GM19395 (cell line): ENCODE data around the gene CAB39.

Experiments used
- ATAC-seq: cut with Tn5 transposase; IDR thresholded peaks from one replicate; pipeline ENCODE4 v1.9.1; 2021; ENCODE audit warnings: mild to moderate bottlenecking, moderate library complexity; ENCODE audit not compliant: unreplicated experiment

The CAB39 gene

GRCh38 chr2:230779126-230779525 is 66.5 kb downstream of the CAB39 start:
- peak; percentile 50 for ATAC-seq

- ATAC-seq, result no peak
Observed at GRCh38 chr2:230779607-230780006, 67.0 kb downstream of the CAB39 start.

- no peak for ATAC-seq
Observed at GRCh38 chr2:230781130-230781797, 68.6 kb downstream of the CAB39 start.

GRCh38 chr2:230783101-230783500 is 70.5 kb downstream of the CAB39 start:
- no peak for ATAC-seq

GRCh38 chr2:230784795-230785194 is 72.2 kb downstream of the CAB39 start:
- ATAC-seq, result no peak

- no peak for ATAC-seq
Observed at GRCh38 chr2:230785346-230785745, 72.7 kb downstream of the CAB39 start.

GRCh38 chr2:230787101-230787500 is 74.5 kb downstream of the CAB39 start:
- no peak for ATAC-seq

GRCh38 chr2:230788554-230789175 is 76.0 kb downstream of the CAB39 start:
- ATAC-seq, result no peak

GRCh38 chr2:230790981-230791380 is 78.3 kb downstream of the CAB39 start:
- ATAC-seq, result no peak

- peak; percentile 57 for ATAC-seq
Observed at GRCh38 chr2:230793572-230794359, 81.1 kb downstream of the CAB39 start.

GRCh38 chr2:230794497-230794896 is 81.9 kb downstream of the CAB39 start:
- no peak for ATAC-seq

- ATAC-seq, result no peak
Observed at GRCh38 chr2:230795856-230796255, 83.2 kb downstream of the CAB39 start.

GRCh38 chr2:230796280-230796862 is 83.7 kb downstream of the CAB39 start:
- ATAC-seq, result no peak

GRCh38 chr2:230797515-230798495 is 85.2 kb downstream of the CAB39 start:
- ATAC-seq, result no peak

- ATAC-seq, result no peak
Observed at GRCh38 chr2:230798769-230799399, 86.2 kb downstream of the CAB39 start.

- no peak for ATAC-seq
Observed at GRCh38 chr2:230805353-230806017, 92.8 kb downstream of the CAB39 start.

- ATAC-seq, result no peak
Observed at GRCh38 chr2:230807729-230808128, 95.1 kb downstream of the CAB39 start.

GRCh38 chr2:230809015-230809414 is 96.4 kb downstream of the CAB39 start:
- no peak for ATAC-seq

- no peak for ATAC-seq
Observed at GRCh38 chr2:230809677-230810251, 97.1 kb downstream of the CAB39 start.
